Measurements from ENCODE around the gene RPL36AL. TPM values are rescaled to one million over a fixed set of nuclear protein-coding genes. Genes with fewer than 3 reads are reported as not detected.

The RPL36AL gene
- total RNA-seq, 1 donor from 2014 or later: 21.3 TPM

- no peaks in the 10 kb centered on the region for H3K9me3 ChIP-seq
- H3K4me3 ChIP-seq: no peak overlapping the region
- no peak overlapping the region for H3K27ac ChIP-seq
- no peak for TF ChIP-seq CTCF (IDR thresholded peaks at IDR 0.05)
- no peak for DNase-seq (ENCODE audit: low spot score in 2 of 2)
- no peaks in the 10 kb centered on the region for H3K27me3 ChIP-seq
- H3K36me3 ChIP-seq: peaks cover 15 to 28% of the 10 kb centered on the region in 2 donors
- intact Hi-C loops (cut with DNase I): no loop called here
- H3K4me1 ChIP-seq: peaks cover 4 to 16% of the 10 kb centered on the region in 2 donors
Observed at GRCh38 chr14:49582113-49582977, 38.1 kb downstream of the RPL36AL start.

- Histone ChIP-seq H3K27ac (no peak overlapping the region), H3K9me3 (no peaks in the 10 kb centered on the region), H3K27me3 (no peaks in the 10 kb centered on the region), H3K36me3 (peaks cover 20 to 37% of the 10 kb centered on the region in 2 donors), H3K4me3 (no peak overlapping the region), H3K4me1 (peaks cover 4 to 16% of the 10 kb centered on the region in 2 donors)
- no peak for TF ChIP-seq CTCF (IDR thresholded peaks at IDR 0.05)
- DNase-seq (ENCODE audit: low spot score in 2 of 2): no peak
- intact Hi-C loops (cut with DNase I): no loop called here
Observed at GRCh38 chr14:49581209-49582112, 39.0 kb downstream of the RPL36AL start.

GRCh38 chr14:49579841-49580240, 40.6 kb downstream of the RPL36AL start:
- no peak overlapping the region for H3K27ac ChIP-seq
- no peak overlapping the region for H3K4me3 ChIP-seq
- H3K36me3 ChIP-seq: peaks cover 26 to 49% of the 10 kb centered on the region in 2 donors
- H3K4me1 ChIP-seq: peaks cover under 1 to 10% of the 10 kb centered on the region in 2 donors
- no peaks in the 10 kb centered on the region for H3K27me3 ChIP-seq
- intact Hi-C loops (cut with DNase I): no loop called here
- no peak for TF ChIP-seq CTCF (IDR thresholded peaks at IDR 0.05)
- DNase-seq (ENCODE audit: low spot score in 2 of 2): no peak
- H3K9me3 ChIP-seq: no peaks in the 10 kb centered on the region

- DNase-seq (ENCODE audit: low spot score in 2 of 2): no peak
- no peak for TF ChIP-seq CTCF (IDR thresholded peaks at IDR 0.05)
- H3K4me1 ChIP-seq: no peaks in the 10 kb centered on the region
- H3K27ac ChIP-seq: no peak overlapping the region
- peaks cover 16 to 37% of the 10 kb centered on the region in 2 donors for H3K36me3 ChIP-seq
- no peaks in the 10 kb centered on the region for H3K9me3 ChIP-seq
- H3K4me3 ChIP-seq: no peak overlapping the region
- H3K27me3 ChIP-seq: no peaks in the 10 kb centered on the region
- intact Hi-C loops (cut with DNase I): no loop called here
Observed at GRCh38 chr14:49578141-49578540, 42.3 kb downstream of the RPL36AL start.

GRCh38 chr14:49574038-49574437, 46.4 kb downstream of the RPL36AL start:
- H3K4me3 ChIP-seq: no peak overlapping the region
- DNase-seq (ENCODE audit: low spot score in 2 of 2): no peak
- no peaks in the 10 kb centered on the region for H3K4me1 ChIP-seq
- H3K9me3 ChIP-seq: no peaks in the 10 kb centered on the region
- no peak overlapping the region for H3K27ac ChIP-seq
- intact Hi-C loops (cut with DNase I): no loop called here
- peaks cover 11 to 22% of the 10 kb centered on the region in 2 donors for H3K36me3 ChIP-seq
- H3K27me3 ChIP-seq: no peaks in the 10 kb centered on the region
- TF ChIP-seq CTCF (IDR thresholded peaks at IDR 0.05): no peak
